PFSK-1 (cell line): ENCODE measurements around the gene DALRD3.

Experiments used
- FOXP2 ChIP-seq: optimal IDR thresholded peaks from 2 replicates; pipeline ENCODE3; 2011; ENCODE audit warnings: borderline replicate concordance, control low read depth, inconsistent platforms; ENCODE audit not compliant: insufficient read depth; ENCODE audit errors: extremely low read length, extremely low read depth
- POLR2AphosphoS5 ChIP-seq: IDR thresholded peaks from 2 replicates; pipeline ENCODE4 v1.6.1; 2012; ENCODE audit warnings: low read depth, mild to moderate bottlenecking, control low read depth, low read length, moderate library complexity
- SIN3A ChIP-seq: IDR thresholded peaks from 2 replicates; pipeline ENCODE4 v1.6.1; 2012; ENCODE audit warnings: mild to moderate bottlenecking, low read length, moderate library complexity, borderline replicate concordance; ENCODE audit not compliant: insufficient read depth
- TAF1 ChIP-seq: IDR thresholded peaks from 2 replicates; pipeline ENCODE4 v1.6.1; 2012; ENCODE audit warnings: low read length, control low read depth, borderline replicate concordance; ENCODE audit not compliant: insufficient read depth
- TF ChIP-seq, protein P1 (sequence below), 2 experiments: IDR thresholded peaks; 2 replicates each; pipeline versions ENCODE4 v1.6.1 to v1.8.0; 2011 to 2012; ENCODE audit warnings: low read depth in 2 of 2, low read length in 2 of 2, control low read depth in 1 of 2, inconsistent platforms in 1 of 2, mild to moderate bottlenecking in 1 of 2, moderate library complexity in 1 of 2; ENCODE audit not compliant: insufficient read depth in 1 of 2

DNA sequence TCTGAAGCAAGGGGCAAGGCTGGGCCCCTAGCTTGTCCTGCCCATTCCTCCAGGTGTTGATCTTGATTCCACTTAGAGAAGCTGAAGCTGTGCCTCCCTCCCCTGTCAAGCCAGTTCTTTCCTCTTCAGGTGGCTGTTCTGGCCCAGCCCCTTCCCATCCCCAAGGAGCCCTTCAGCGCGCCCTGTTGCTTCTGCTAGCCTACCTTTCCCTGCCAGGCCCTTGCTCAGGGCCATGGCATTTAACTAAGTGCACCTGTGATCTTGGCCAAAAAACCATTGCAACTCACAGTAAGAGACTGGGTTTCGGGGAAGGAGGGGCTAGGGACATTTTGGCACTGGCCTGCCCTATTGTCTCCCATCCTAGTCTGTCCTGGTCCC is 13.1 kb downstream of the DALRD3 start:
- TF ChIP-seq POLR2AphosphoS5 (no peak), FOXP2 (no peak), SIN3A (no peak), TAF1 (no peak)
- TF ChIP-seq, protein P1, sequence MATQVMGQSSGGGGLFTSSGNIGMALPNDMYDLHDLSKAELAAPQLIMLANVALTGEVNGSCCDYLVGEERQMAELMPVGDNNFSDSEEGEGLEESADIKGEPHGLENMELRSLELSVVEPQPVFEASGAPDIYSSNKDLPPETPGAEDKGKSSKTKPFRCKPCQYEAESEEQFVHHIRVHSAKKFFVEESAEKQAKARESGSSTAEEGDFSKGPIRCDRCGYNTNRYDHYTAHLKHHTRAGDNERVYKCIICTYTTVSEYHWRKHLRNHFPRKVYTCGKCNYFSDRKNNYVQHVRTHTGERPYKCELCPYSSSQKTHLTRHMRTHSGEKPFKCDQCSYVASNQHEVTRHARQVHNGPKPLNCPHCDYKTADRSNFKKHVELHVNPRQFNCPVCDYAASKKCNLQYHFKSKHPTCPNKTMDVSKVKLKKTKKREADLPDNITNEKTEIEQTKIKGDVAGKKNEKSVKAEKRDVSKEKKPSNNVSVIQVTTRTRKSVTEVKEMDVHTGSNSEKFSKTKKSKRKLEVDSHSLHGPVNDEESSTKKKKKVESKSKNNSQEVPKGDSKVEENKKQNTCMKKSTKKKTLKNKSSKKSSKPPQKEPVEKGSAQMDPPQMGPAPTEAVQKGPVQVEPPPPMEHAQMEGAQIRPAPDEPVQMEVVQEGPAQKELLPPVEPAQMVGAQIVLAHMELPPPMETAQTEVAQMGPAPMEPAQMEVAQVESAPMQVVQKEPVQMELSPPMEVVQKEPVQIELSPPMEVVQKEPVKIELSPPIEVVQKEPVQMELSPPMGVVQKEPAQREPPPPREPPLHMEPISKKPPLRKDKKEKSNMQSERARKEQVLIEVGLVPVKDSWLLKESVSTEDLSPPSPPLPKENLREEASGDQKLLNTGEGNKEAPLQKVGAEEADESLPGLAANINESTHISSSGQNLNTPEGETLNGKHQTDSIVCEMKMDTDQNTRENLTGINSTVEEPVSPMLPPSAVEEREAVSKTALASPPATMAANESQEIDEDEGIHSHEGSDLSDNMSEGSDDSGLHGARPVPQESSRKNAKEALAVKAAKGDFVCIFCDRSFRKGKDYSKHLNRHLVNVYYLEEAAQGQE (IDR thresholded peaks at IDR 0.05; ENCODE audit: insufficient read depth in 1 of 2, low read depth in 2 of 2, low read length in 2 of 2): no peak
